MCF 10A (cell line): ENCODE results near the gene CFAP299. TPM values are rescaled to one million over a fixed set of nuclear protein-coding genes. Genes with fewer than 3 reads are reported as not detected.

Experiments used
- BruUV-seq: library from RNA; stranded (reverse); fragments of 400-500 nt; replicated peaks from 2 replicates; lab custom pipeline; 2021; lab: Mats Ljungman, UMichigan
- CTCF ChIA-PET: fragments of 300-600 bp; sonication (Branson Sonifier 250); formaldehyde crosslinking; extraction: SDS; loops from one replicate; lab custom pipeline; 2021; ENCODE audit warnings: antibody characterized with exemption, inconsistent platforms; lab: Yijun Ruan, JAX
- POLR2A ChIA-PET: fragments of 300-600, 350-650 bp; sonication (Branson Sonifier 250); formaldehyde crosslinking; extraction: SDS; loops from one replicate; lab custom pipeline; 2020; ENCODE audit warnings: antibody characterized with exemption, inconsistent platforms; lab: Yijun Ruan, JAX
- DNase-seq: peaks from one replicate; pipeline ENCODE4 v3.0.0-alpha.2; 2018; ENCODE audit not compliant: unreplicated experiment
- H3K27ac Mint-ChIP-seq: one replicate; pipeline ENCODE4 v1.8.0; 2022; ENCODE audit warnings: mild to moderate bottlenecking, low read depth, mixed read lengths; ENCODE audit not compliant: unreplicated experiment
- H3K27me3 Mint-ChIP-seq: one replicate; pipeline ENCODE4 v1.8.0; 2022; ENCODE audit warnings: mixed read lengths; ENCODE audit not compliant: insufficient read depth, unreplicated experiment
- H3K36me3 Mint-ChIP-seq: one replicate; pipeline ENCODE4 v1.8.0; 2022; ENCODE audit warnings: mild to moderate bottlenecking, moderate library complexity, mixed read lengths; ENCODE audit not compliant: insufficient read depth, unreplicated experiment
- H3K4me1 Mint-ChIP-seq: one replicate; pipeline ENCODE4 v1.8.0; 2022; ENCODE audit warnings: mixed read lengths; ENCODE audit not compliant: insufficient read depth, unreplicated experiment
- H3K4me3 Mint-ChIP-seq: one replicate; pipeline ENCODE4 v1.8.0; 2022; ENCODE audit warnings: mild to moderate bottlenecking, moderate library complexity, mixed read lengths; ENCODE audit not compliant: unreplicated experiment
- H3K9me3 Mint-ChIP-seq: one replicate; pipeline ENCODE4 v1.8.0; 2022; ENCODE audit warnings: mixed read lengths; ENCODE audit not compliant: unreplicated experiment
- intact Hi-C: fragments of 100-400 bp; cut with micrococcal nuclease; formaldehyde crosslinking; loops from 2 replicates; pipeline ENCODE4 v1.14.1; 2022
- total RNA-seq: library from RNA; stranded (reverse); gene quantifications from 2 replicates; pipeline ENCODE4 v1.2.3, GENCODE V29; 2022
- TF ChIP-seq, protein P1 (sequence below): fragments of 200-600 bp; IDR thresholded peaks from one replicate; pipeline ENCODE4 v1.8.0; 2022; ENCODE audit warnings: antibody characterized with exemption, mild to moderate bottlenecking; ENCODE audit not compliant: unreplicated experiment

The CFAP299 gene
- total RNA-seq, 1 experiment from 2014 or later = 0.33 TPM

DNA sequence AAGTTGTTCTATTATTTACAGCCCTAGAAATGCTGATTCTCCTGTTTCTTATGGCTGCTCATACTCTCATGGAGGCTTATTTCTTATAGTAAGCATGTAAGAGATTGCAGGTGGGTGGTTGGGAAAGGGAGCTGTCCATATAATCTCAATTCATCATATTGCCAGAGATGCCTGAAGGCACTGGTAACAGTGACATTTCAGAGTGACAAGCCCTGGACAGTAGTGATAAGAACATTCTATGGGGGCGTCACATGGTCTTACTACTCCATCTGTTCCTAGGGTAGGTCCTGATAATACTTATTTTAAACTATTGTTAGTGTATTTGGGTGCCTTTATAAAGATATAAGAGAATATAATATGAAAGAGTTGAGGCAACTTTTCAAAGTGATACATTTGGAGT, 171.5 kb downstream of the CFAP299 start:
- H3K4me3 Mint-ChIP-seq = no peak overlapping the region
- intact Hi-C loops = no loop called here
- DNase-seq = no peak
- H3K27me3 Mint-ChIP-seq = no peaks in the 10 kb centered on the region
- BruUV-seq = no TSS peak
- no peaks in the 10 kb centered on the region for H3K9me3 Mint-ChIP-seq
- POLR2A ChIA-PET = no interaction called here
- peaks cover 4% of the 10 kb centered on the region for H3K4me1 Mint-ChIP-seq
- H3K36me3 Mint-ChIP-seq = no peaks in the 10 kb centered on the region
- no peak overlapping the region for H3K27ac Mint-ChIP-seq
- TF ChIP-seq, protein P1, sequence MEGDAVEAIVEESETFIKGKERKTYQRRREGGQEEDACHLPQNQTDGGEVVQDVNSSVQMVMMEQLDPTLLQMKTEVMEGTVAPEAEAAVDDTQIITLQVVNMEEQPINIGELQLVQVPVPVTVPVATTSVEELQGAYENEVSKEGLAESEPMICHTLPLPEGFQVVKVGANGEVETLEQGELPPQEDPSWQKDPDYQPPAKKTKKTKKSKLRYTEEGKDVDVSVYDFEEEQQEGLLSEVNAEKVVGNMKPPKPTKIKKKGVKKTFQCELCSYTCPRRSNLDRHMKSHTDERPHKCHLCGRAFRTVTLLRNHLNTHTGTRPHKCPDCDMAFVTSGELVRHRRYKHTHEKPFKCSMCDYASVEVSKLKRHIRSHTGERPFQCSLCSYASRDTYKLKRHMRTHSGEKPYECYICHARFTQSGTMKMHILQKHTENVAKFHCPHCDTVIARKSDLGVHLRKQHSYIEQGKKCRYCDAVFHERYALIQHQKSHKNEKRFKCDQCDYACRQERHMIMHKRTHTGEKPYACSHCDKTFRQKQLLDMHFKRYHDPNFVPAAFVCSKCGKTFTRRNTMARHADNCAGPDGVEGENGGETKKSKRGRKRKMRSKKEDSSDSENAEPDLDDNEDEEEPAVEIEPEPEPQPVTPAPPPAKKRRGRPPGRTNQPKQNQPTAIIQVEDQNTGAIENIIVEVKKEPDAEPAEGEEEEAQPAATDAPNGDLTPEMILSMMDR = no peak
- CTCF ChIA-PET = no interaction called here

DNA sequence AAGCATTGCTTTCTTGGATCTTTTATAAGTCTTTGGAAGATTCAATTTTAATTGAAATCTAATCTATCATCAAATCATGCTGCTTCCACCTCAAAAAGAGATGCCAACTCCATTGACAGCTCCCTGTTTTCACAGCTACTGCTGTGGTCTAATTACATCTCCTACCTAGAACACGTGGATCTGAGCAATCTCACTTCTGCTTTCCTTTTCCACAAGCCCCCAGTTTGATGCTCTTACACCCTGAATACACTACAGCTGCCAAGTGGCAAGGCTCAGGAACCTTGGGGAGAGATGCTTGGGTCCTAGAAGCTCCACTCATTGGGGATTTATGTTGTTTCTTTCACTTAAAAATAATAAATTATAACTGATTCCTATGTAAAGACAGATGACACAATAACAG, 172.0 kb downstream of the CFAP299 start:
- no peak overlapping the region for H3K27ac Mint-ChIP-seq
- no peaks in the 10 kb centered on the region for H3K36me3 Mint-ChIP-seq
- POLR2A ChIA-PET = no interaction called here
- H3K27me3 Mint-ChIP-seq = no peaks in the 10 kb centered on the region
- no TSS peak for BruUV-seq
- H3K4me1 Mint-ChIP-seq = no peaks in the 10 kb centered on the region
- intact Hi-C loops = no loop called here
- H3K4me3 Mint-ChIP-seq = no peak overlapping the region
- DNase-seq = no peak
- H3K9me3 Mint-ChIP-seq = no peaks in the 10 kb centered on the region
- TF ChIP-seq, protein P1 = no peak
- CTCF ChIA-PET = interaction anchor here (0.5 kb wide), 1 partner anchor 79 kb away, joined by 3 read pairs; no protein-coding TSS in a partner anchor

DNA sequence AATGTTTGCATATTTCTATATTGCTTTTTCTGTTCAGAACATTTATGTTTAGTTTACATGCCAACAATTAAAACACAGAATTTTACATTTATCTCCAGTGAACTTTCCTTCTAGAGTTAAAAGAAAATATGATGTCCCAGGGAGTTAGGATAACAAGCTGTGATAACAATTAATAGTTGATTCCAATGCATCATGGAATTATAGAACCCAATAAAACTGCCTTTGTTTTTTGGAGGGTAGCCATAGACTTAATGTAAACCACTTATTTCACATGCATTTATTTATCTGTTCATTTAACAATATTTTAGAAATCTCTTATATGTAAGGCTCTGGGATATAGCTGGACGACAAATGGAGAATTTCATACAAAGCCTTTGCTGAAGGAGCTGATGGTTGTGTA, 180.0 kb downstream of the CFAP299 start:
- POLR2A ChIA-PET = interaction anchor here (0.5 kb wide), 1 partner anchor 59 kb away, joined by 3 read pairs; no protein-coding TSS in a partner anchor
- Mint-ChIP-seq H3K36me3 (no peaks in the 10 kb centered on the region), H3K9me3 (no peaks in the 10 kb centered on the region), H3K4me1 (no peaks in the 10 kb centered on the region), H3K4me3 (no peak overlapping the region), H3K27me3 (no peaks in the 10 kb centered on the region), H3K27ac (no peak overlapping the region)
- intact Hi-C loops = no loop called here
- CTCF ChIA-PET = no interaction called here
- no peak for DNase-seq
- BruUV-seq = no TSS peak
- TF ChIP-seq, protein P1 = no peak

DNA sequence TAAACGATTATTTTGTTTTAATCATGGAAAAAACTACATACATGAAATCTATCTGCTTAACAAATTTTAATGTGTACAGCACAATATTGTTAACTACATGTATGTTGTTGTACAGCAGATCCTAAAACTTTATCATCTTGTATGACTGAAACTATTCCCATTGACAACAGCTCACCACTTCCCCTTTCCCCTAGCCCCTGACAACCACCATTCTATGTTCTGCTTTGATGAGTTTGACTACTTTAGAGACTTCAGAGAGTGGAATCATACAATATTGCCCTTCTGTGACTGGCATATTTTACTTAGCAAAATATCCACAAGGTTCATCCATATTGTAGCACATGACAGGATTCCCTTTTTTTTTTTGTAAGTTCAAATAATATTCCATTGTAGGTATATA, 185.9 kb downstream of the CFAP299 start:
- Mint-ChIP-seq H3K9me3 (no peaks in the 10 kb centered on the region), H3K27ac (no peak overlapping the region), H3K27me3 (no peaks in the 10 kb centered on the region), H3K4me1 (no peaks in the 10 kb centered on the region), H3K36me3 (no peaks in the 10 kb centered on the region), H3K4me3 (no peak overlapping the region)
- no peak for DNase-seq
- BruUV-seq = no TSS peak
- ChIA-PET POLR2A (interaction anchor here (0.6 kb wide), 1 partner anchor 13 kb away, joined by 4 read pairs; no protein-coding TSS in a partner anchor), CTCF (no interaction called here)
- intact Hi-C loops = no loop called here
- TF ChIP-seq, protein P1 = no peak
